HUES64 (cell line): Measurements from ENCODE around the gene APLF.
"Not testable (repeated sequence)": the region's sequence is repeated elsewhere in the genome, so short reads cannot be mapped to it uniquely, and the experiment has no call there.

Experiments
- H3K27ac ChIP-seq: 2 replicates; pipeline ENCODE4 v1.7.0; 2013; ENCODE audit warnings: low read depth, low read length, inconsistent platforms
- H3K27me3 ChIP-seq: 2 replicates; pipeline ENCODE4 v1.6.1; 2013; ENCODE audit warnings: mild to moderate bottlenecking, low read length; ENCODE audit not compliant: insufficient read depth
- H3K36me3 ChIP-seq: 2 replicates; pipeline ENCODE4 v1.6.1; 2013; ENCODE audit warnings: mild to moderate bottlenecking, low read length; ENCODE audit not compliant: insufficient read depth
- H3K4me1 ChIP-seq: 2 replicates; pipeline ENCODE4 v1.6.1; 2013; ENCODE audit warnings: mild to moderate bottlenecking, low read length, moderate library complexity; ENCODE audit not compliant: insufficient read depth
- H3K4me3 ChIP-seq: 2 replicates; pipeline ENCODE4 v1.5.1; 2013; ENCODE audit warnings: mild to moderate bottlenecking, low read length, moderate library complexity
- H3K9ac ChIP-seq: 2 replicates; pipeline ENCODE4 v1.6.1; 2013; ENCODE audit warnings: mild to moderate bottlenecking, low read depth, low read length
- H3K9me3 ChIP-seq: 2 replicates; pipeline ENCODE4 v1.6.1; 2013; ENCODE audit warnings: low read depth, low read length; ENCODE audit not compliant: insufficient read depth
- WGBS: fragments of 150-250, 120-280 bp; methylation state at CpG from one replicate; pipeline ENCODE4 v1.1.7; 2013; ENCODE audit warnings: missing lambda C conversion rate; 5-methylcytosine and 5-hydroxymethylcytosine counted together

The APLF gene

DNA sequence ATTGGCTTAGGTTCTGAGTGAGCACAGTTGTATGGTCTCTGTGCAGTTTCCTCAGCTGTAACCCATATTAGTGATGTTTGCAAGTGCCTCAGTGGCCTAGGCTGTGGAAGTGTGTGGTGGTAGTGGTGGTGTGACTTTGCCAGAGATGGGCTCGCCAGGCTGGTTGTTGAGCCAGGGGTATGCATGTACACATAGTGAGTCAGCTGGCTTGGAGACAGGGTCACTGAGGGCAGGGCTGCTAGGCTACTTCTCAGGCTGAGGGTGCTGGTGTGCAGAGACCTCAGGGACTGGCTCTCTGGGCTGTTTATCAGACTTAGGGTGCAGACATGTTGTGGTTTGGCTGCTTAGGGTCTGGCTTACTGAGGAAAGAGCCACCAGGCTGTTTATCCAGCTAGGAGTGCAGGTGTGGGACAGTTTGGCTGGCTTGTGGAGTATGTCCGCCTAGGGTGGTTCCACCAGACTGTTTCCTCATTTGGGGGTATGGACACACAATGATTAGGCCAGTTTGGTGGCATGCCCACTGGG is 15.0 kb downstream of the APLF start:
- 89% methylated on average over 2 of the region's 2 CpGs for WGBS
- H3K9me3 ChIP-seq: no peaks in the 10 kb centered on the region
- H3K9ac ChIP-seq: no peak overlapping the region
- no peaks in the 10 kb centered on the region for H3K27me3 ChIP-seq
- peaks cover 6% of the 10 kb centered on the region; the same call in 1 of the 2 replicates for H3K4me1 ChIP-seq
- no peak overlapping the region for H3K4me3 ChIP-seq
- H3K27ac ChIP-seq: no peak overlapping the region
- no peaks in the 10 kb centered on the region for H3K36me3 ChIP-seq

DNA sequence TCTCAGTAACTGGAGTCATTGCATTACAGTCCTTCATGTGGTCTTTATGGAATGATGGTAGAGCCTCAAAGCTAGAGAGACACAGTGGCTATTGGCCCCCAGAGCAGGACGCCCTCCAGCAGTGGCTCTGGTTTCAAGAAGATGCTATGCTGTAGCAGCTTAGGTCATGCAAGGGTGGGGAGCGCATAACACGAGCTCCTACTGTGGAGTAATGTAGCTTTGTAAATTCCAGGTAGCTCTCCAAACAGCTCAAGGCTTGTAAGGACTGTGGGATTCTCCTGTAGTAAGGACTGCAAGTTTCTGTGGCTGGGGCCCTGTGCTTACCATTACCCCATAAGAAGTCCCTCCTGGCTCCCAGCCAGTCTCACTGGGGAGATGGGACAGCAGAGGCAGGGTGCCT is 15.6 kb downstream of the APLF start:
- no peak overlapping the region for H3K4me3 ChIP-seq
- no peaks in the 10 kb centered on the region for H3K36me3 ChIP-seq
- H3K4me1 ChIP-seq: peaks cover 6% of the 10 kb centered on the region; the same call in 1 of the 2 replicates
- no peak overlapping the region for H3K9ac ChIP-seq
- H3K27me3 ChIP-seq: no peaks in the 10 kb centered on the region
- 77% methylated on average over 3 of the region's 3 CpGs for WGBS
- no peak overlapping the region for H3K27ac ChIP-seq
- H3K9me3 ChIP-seq: no peaks in the 10 kb centered on the region

- H3K9ac ChIP-seq: no peak overlapping the region
- no peak overlapping the region for H3K4me3 ChIP-seq
- H3K27me3 ChIP-seq: no peaks in the 10 kb centered on the region
- no peak overlapping the region for H3K27ac ChIP-seq
- no peaks in the 10 kb centered on the region for H3K9me3 ChIP-seq
- H3K36me3 ChIP-seq: no peaks in the 10 kb centered on the region
- peaks cover 5% of the 10 kb centered on the region; the same call in 1 of the 2 replicates for H3K4me1 ChIP-seq
- WGBS: 75% methylated on average over 3 of the region's 3 CpGs
Observed at GRCh38 chr2:68487773-68488355, 20.5 kb downstream of the APLF start.

DNA sequence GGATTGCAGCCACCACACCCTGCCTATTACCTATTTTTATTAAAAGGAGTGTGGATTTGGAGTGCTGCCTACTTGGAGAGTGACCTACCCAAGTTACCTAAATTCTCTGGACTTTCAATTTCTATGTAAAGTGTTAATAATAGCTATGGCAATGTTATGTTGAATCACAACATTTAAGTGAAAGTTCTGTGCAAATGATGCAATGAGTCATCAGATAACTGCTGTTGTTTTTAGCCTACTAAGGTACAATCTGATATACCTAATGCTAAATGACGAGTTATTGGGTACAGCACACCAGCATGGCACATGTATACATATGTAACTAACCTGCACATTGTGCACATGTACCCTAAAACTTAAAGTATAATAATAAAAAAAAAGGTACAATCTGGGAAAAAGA is 21.2 kb downstream of the APLF start:
- H3K4me1 ChIP-seq, H3K4me3 ChIP-seq, H3K27ac ChIP-seq, H3K9me3 ChIP-seq, H3K9ac ChIP-seq, H3K36me3 ChIP-seq, H3K27me3 ChIP-seq: not testable (repeated sequence)
- 100% methylated on average over 1 of the region's 1 CpG for WGBS

DNA sequence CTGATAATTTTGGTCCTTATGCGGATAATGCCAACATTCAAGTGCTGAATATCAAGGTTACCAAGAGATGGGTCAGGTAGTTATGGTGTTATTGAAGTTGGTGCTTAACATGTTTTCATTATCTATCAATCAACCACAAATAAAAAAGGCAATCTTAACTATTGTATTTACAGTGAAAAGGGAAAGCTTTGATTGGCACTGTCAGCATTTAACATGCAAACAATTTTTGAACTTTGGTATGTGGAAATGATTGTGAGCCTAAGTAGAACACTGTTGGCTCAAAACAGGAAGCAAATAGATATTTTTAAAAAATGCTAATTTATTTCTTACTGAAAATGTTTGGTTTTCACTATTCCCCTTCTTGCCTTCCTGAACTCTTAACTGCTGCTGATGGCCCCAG is 21.9 kb downstream of the APLF start:
- Histone ChIP-seq H3K4me1 (no peaks in the 10 kb centered on the region), H3K27ac (no peak overlapping the region), H3K4me3 (no peak overlapping the region), H3K36me3 (no peaks in the 10 kb centered on the region), H3K9ac (no peak overlapping the region), H3K27me3 (no peaks in the 10 kb centered on the region), H3K9me3 (peaks cover 1% of the 10 kb centered on the region)
- 83% methylated on average over 1 of the region's 1 CpG for WGBS

- peaks cover 12% of the 10 kb centered on the region for H3K9me3 ChIP-seq
- no peaks in the 10 kb centered on the region for H3K4me1 ChIP-seq
- H3K9ac ChIP-seq: no peak overlapping the region
- 100% methylated on average over 1 of the region's 1 CpG for WGBS
- H3K27ac ChIP-seq: no peak overlapping the region
- no peak overlapping the region for H3K4me3 ChIP-seq
- no peaks in the 10 kb centered on the region for H3K36me3 ChIP-seq
- H3K27me3 ChIP-seq: no peaks in the 10 kb centered on the region
Observed at GRCh38 chr2:68491582-68491981, 24.2 kb downstream of the APLF start.

DNA sequence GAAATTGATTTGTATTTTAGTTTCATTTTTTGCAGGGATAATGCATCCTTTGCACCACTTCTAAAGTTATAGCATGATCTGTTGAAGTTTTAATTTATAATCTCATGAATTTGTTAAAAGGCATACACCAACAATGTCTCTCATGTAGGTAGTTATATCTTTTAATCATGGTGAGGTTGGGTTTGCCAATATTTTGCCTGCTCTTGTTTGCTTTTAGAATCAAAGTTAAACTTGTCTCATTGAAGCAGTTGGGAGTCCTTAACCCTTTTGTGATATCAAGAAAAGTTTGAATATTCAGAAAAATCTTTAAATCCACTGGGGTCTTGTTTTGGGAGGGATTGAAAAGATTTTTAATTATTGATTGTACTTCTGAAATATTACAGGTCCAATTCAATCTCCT is 31.7 kb downstream of the APLF start:
- no peaks in the 10 kb centered on the region for H3K36me3 ChIP-seq
- no peak overlapping the region for H3K9ac ChIP-seq
- no peaks in the 10 kb centered on the region for H3K27me3 ChIP-seq
- H3K4me3 ChIP-seq: no peak overlapping the region
- no peaks in the 10 kb centered on the region for H3K4me1 ChIP-seq
- peaks cover 19% of the 10 kb centered on the region for H3K9me3 ChIP-seq
- H3K27ac ChIP-seq: no peak overlapping the region

DNA sequence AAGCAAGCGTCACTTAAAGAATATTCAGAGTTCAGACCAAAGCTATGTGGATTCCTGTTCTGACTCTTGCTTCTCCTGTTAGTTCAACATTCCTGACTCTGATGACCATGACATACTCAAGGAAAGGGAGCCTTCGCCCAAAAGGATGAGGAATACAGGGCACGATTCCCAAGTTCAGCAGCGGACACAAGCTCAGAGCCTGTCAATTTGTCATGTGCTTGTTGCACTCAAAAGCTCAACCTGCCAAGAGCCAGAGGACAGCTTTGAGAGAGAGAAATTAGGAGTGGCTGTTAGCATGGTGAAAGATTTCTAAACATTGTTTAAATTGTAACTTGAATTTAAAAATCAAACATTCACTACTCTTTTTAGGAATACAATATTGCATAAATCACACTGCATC is 33.3 kb downstream of the APLF start:
- Histone ChIP-seq H3K9me3 (peaks cover 12% of the 10 kb centered on the region; the same call in 1 of the 2 replicates), H3K27ac (no peak overlapping the region), H3K4me1 (peaks cover 3% of the 10 kb centered on the region; the same call in 1 of the 2 replicates), H3K9ac (no peak overlapping the region), H3K4me3 (no peak overlapping the region), H3K27me3 (no peaks in the 10 kb centered on the region), H3K36me3 (no peaks in the 10 kb centered on the region)
- 95% methylated on average over 4 of the region's 4 CpGs for WGBS

GRCh38 chr2:68501768-68502167 is 34.4 kb downstream of the APLF start:
- H3K4me1 ChIP-seq: peaks cover 8% of the 10 kb centered on the region; the same call in 1 of the 2 replicates
- no peaks in the 10 kb centered on the region for H3K27me3 ChIP-seq
- whole genome bisulfite sequencing: 93% methylated on average over 5 of the region's 5 CpGs
- no peaks in the 10 kb centered on the region for H3K36me3 ChIP-seq
- H3K9ac ChIP-seq: no peak overlapping the region
- no peak overlapping the region for H3K27ac ChIP-seq
- H3K4me3 ChIP-seq: no peak overlapping the region
- H3K9me3 ChIP-seq: peaks cover 5% of the 10 kb centered on the region; the same call in 1 of the 2 replicates

DNA sequence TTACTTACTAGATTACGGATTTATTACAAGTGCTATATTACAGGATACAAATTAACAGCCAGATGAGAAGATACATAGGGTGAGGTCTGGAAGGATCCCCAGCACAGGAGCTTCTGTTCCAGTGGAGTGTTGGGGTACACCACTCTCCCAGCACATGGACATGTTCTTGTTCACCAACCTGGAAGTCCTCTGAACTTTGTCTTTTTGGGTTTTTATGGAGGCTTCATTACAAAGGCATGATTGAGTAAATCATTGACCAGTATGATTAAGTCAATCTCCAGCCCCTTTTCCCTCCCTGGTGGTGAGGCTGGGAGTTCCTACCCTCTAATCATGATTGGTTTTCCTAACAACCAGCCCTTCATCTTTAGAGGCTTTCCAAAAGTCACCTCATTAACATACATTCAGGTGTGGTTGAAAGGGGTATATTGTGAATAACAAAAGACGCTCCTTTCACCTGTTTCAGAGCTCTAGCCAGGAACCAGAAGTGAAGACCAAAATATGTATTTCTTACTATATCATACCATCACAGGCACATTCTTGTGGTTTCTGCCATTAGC is 38.3 kb downstream of the APLF start:
- H3K9ac ChIP-seq: no peak overlapping the region
- H3K9me3 ChIP-seq: no peaks in the 10 kb centered on the region
- H3K36me3 ChIP-seq: no peaks in the 10 kb centered on the region
- peaks cover 8% of the 10 kb centered on the region; the same call in 1 of the 2 replicates for H3K4me1 ChIP-seq
- H3K27ac ChIP-seq: no peak overlapping the region
- no peak overlapping the region for H3K4me3 ChIP-seq
- WGBS: 96% methylated on average over 2 of the region's 2 CpGs
- no peaks in the 10 kb centered on the region for H3K27me3 ChIP-seq

- no peaks in the 10 kb centered on the region for H3K9me3 ChIP-seq
- no peaks in the 10 kb centered on the region for H3K36me3 ChIP-seq
- H3K4me1 ChIP-seq: peaks cover 8% of the 10 kb centered on the region; the same call in 1 of the 2 replicates
- no peak overlapping the region for H3K9ac ChIP-seq
- H3K4me3 ChIP-seq: no peak overlapping the region
- no peaks in the 10 kb centered on the region for H3K27me3 ChIP-seq
- H3K27ac ChIP-seq: no peak overlapping the region
- 89% methylated on average over 3 of the region's 3 CpGs for WGBS
Observed at GRCh38 chr2:68506170-68506569, 38.8 kb downstream of the APLF start.
